Activated CD8-positive, alpha-beta memory T cell treated with anti-CD3 and anti-CD28 coated beads for 36 hours (primary cell): ENCODE measurements around the gene LIPI. TPM values are rescaled to one million over a fixed set of nuclear protein-coding genes. Genes with fewer than 3 reads are reported as not detected.
"Not testable (repeated sequence)": the region's sequence is repeated elsewhere in the genome, so short reads cannot be mapped to it uniquely, and the experiment has no call there.

ENCODE experiments used
- CTCF ChIA-PET: fragments of 350-600 bp; sonication (Branson Sonifier 250); formaldehyde crosslinking; loops from one replicate; lab custom pipeline; 2021; ENCODE audit warnings: antibody characterized with exemption; lab: Charles Lee
- POLR2A ChIA-PET: fragments of 350-600 bp; sonication (Branson Sonifier 250); formaldehyde crosslinking; loops from one replicate; lab custom pipeline; 2021; ENCODE audit warnings: antibody characterized with exemption; lab: Charles Lee
- total RNA-seq, 2 experiments: library from RNA; stranded (reverse); gene quantifications; one replicate each; pipeline ENCODE4 v1.2.3, GENCODE V29; 2021

Gene LIPI
- total RNA-seq, 2 experiments from 2014 or later = not detected

- ChIA-PET POLR2A (no interaction called here), CTCF (no interaction called here)
Observed at GRCh38 chr21:14078746-14079375, 131.9 kb downstream of the LIPI start.

GRCh38 chr21:14076143-14076806, 134.5 kb downstream of the LIPI start:
- POLR2A ChIA-PET = no interaction called here
- CTCF ChIA-PET = no interaction called here

GRCh38 chr21:14075346-14076142, 135.2 kb downstream of the LIPI start:
- ChIA-PET CTCF (no interaction called here), POLR2A (no interaction called here)

- POLR2A ChIA-PET = no interaction called here
Observed at GRCh38 chr21:14074177-14074576, 136.6 kb downstream of the LIPI start.

GRCh38 chr21:14073615-14074014, 137.1 kb downstream of the LIPI start:
- ChIA-PET CTCF (no interaction called here), POLR2A (no interaction called here)

More at GRCh38 chr21:14074177-14074576, 136.6 kb downstream of the LIPI start:
- CTCF ChIA-PET = no interaction called here

- CTCF ChIA-PET = no interaction called here
- POLR2A ChIA-PET = no interaction called here
Observed at GRCh38 chr21:14072761-14073535, 137.8 kb downstream of the LIPI start.

GRCh38 chr21:14071902-14072734, 138.6 kb downstream of the LIPI start:
- POLR2A ChIA-PET = no interaction called here
- CTCF ChIA-PET = no interaction called here

- ChIA-PET POLR2A (no interaction called here), CTCF (no interaction called here)
Observed at GRCh38 chr21:14070968-14071367, 139.8 kb downstream of the LIPI start.

GRCh38 chr21:14070049-14070893, 140.5 kb downstream of the LIPI start:
- POLR2A ChIA-PET = no interaction called here
- CTCF ChIA-PET = no interaction called here

GRCh38 chr21:14064296-14064645, 146.5 kb downstream of the LIPI start:
- CTCF ChIA-PET = no interaction called here
- POLR2A ChIA-PET = no interaction called here

GRCh38 chr21:14063620-14064295, 147.0 kb downstream of the LIPI start:
- CTCF ChIA-PET, POLR2A ChIA-PET: not testable (repeated sequence)

- POLR2A ChIA-PET, CTCF ChIA-PET: not testable (repeated sequence)
Observed at GRCh38 chr21:14062684-14063083, 148.1 kb downstream of the LIPI start.

GRCh38 chr21:14061820-14062219, 148.9 kb downstream of the LIPI start:
- POLR2A ChIA-PET, CTCF ChIA-PET: not testable (repeated sequence)

- POLR2A ChIA-PET, CTCF ChIA-PET: not testable (repeated sequence)
Observed at GRCh38 chr21:14058995-14059627, 151.6 kb downstream of the LIPI start.
